Rectal smooth muscle tissue (tissue), 1 donor: ENCODE results near the gene ALG14.
"Not testable (repeated sequence)": the region's sequence is repeated elsewhere in the genome, so short reads cannot be mapped to it uniquely, and the experiment has no call there.

Source experiments
- H3K27ac ChIP-seq: one replicate; pipeline ENCODE4 v1.7.0; 2013; ENCODE audit warnings: low read depth, low read length, inconsistent platforms
- H3K27me3 ChIP-seq: one replicate; pipeline ENCODE4 v1.7.0; 2013; ENCODE audit warnings: low read length; ENCODE audit not compliant: control insufficient read depth, insufficient read depth
- H3K36me3 ChIP-seq: one replicate; pipeline ENCODE4 v1.7.0; 2013; ENCODE audit warnings: low read length; ENCODE audit not compliant: control insufficient read depth, insufficient read depth
- H3K4me1 ChIP-seq: one replicate; pipeline ENCODE4 v1.7.0; 2013; ENCODE audit warnings: low read length; ENCODE audit not compliant: control insufficient read depth, insufficient read depth
- H3K4me3 ChIP-seq: one replicate; pipeline ENCODE4 v1.7.0; 2013; ENCODE audit warnings: low read length
- H3K9ac ChIP-seq: one replicate; pipeline ENCODE4 v1.7.0; 2013; ENCODE audit warnings: low read length

The ALG14 gene

DNA sequence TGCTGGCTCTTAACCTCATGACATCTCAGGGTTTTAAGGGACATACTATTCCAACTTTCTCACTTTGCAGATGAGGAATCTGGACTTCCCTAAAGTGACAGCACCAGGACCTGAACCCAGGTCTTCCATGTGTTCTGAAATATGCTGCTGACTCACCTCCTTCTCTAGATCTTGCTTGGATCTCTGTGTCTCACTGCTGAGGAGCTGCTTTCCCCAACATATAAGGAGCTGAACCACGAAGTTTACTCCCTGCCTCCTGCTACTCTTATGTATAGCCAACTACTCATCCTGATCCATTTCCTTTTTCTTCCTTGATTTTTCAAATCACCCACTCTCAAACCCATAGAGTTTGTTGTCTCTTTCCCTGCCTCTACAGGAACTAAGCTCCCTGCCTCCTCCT lies 38.2 kb downstream of the ALG14 start:
- Histone ChIP-seq H3K36me3 (no peaks in the 10 kb centered on the region), H3K27ac (no peak overlapping the region), H3K4me3 (no peak overlapping the region), H3K9ac (no peak overlapping the region), H3K27me3 (no peaks in the 10 kb centered on the region), H3K4me1 (no peaks in the 10 kb centered on the region)

DNA sequence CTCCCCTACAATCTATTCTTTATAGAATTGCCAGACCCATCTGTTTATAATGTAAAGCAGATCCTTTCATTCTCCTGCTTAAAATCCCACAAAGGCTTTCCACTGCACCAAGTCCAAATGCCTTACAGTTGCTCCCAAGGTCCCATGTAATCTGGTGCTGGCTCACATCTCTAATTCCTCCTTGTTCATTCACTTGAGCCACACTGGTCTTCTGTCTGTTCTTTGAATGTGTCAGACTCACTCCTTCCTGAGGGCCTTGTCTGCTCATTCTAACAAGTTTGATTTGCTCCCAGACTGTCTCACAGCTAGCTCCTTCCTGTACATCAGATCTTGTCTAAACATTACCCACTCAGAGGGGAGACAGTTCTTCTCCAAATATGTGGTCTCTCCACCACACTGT lies 38.9 kb downstream of the ALG14 start:
- no peak overlapping the region for H3K4me3 ChIP-seq
- H3K36me3 ChIP-seq: no peaks in the 10 kb centered on the region
- H3K4me1 ChIP-seq: no peaks in the 10 kb centered on the region
- H3K27me3 ChIP-seq: no peaks in the 10 kb centered on the region
- no peak overlapping the region for H3K9ac ChIP-seq
- no peak overlapping the region for H3K27ac ChIP-seq

GRCh38 chr1:95029532-95029931 lies 43.2 kb downstream of the ALG14 start:
- Histone ChIP-seq H3K9ac (no peak overlapping the region), H3K27ac (no peak overlapping the region), H3K27me3 (no peaks in the 10 kb centered on the region), H3K36me3 (peaks cover 3% of the 10 kb centered on the region), H3K4me3 (no peak overlapping the region), H3K4me1 (no peaks in the 10 kb centered on the region)

GRCh38 chr1:95028954-95029353 lies 43.8 kb downstream of the ALG14 start:
- no peak overlapping the region for H3K4me3 ChIP-seq
- no peak overlapping the region for H3K9ac ChIP-seq
- H3K4me1 ChIP-seq: no peaks in the 10 kb centered on the region
- no peaks in the 10 kb centered on the region for H3K27me3 ChIP-seq
- H3K27ac ChIP-seq: no peak overlapping the region
- peaks cover 3% of the 10 kb centered on the region for H3K36me3 ChIP-seq

DNA sequence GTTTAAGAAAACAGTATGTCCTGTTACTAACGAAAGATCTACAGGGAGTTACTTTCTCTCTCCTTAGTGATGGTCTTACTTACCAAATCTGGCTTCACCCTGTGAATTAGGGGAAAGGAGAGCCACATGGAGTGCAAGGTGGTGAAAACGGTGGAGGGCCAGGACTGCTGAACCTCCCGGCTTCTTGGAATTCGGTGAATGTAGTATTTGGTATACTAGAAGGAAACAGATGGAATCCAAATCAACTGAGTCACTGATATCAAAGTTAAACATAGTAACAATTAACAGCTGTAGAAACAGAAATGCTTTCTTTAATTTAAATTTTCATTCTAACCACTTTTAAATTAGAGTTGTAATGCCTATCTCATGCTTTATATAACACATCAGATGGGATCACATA lies 45.7 kb downstream of the ALG14 start:
- Histone ChIP-seq H3K4me3 (no peak overlapping the region), H3K4me1 (peaks cover 5% of the 10 kb centered on the region), H3K36me3 (peaks cover 3% of the 10 kb centered on the region), H3K27me3 (no peaks in the 10 kb centered on the region), H3K27ac (no peak overlapping the region), H3K9ac (no peak overlapping the region)

- H3K4me3 ChIP-seq: no peak overlapping the region
- peaks cover 12% of the 10 kb centered on the region for H3K4me1 ChIP-seq
- H3K27me3 ChIP-seq: no peaks in the 10 kb centered on the region
- H3K9ac ChIP-seq: no peak overlapping the region
- H3K27ac ChIP-seq: peak overlapping the region; percentile 81
- H3K36me3 ChIP-seq: peaks cover 3% of the 10 kb centered on the region
Measured at GRCh38 chr1:95023399-95024043, 49.2 kb downstream of the ALG14 start.

- peak overlapping the region; percentile 43 for H3K4me3 ChIP-seq
- H3K9ac ChIP-seq: no peak overlapping the region
- H3K27ac ChIP-seq: peak overlapping the region; percentile 81
- peaks cover 12% of the 10 kb centered on the region for H3K4me1 ChIP-seq
- peaks cover 3% of the 10 kb centered on the region for H3K36me3 ChIP-seq
- H3K27me3 ChIP-seq: no peaks in the 10 kb centered on the region
Measured at GRCh38 chr1:95022644-95022926, 50.2 kb downstream of the ALG14 start.

DNA sequence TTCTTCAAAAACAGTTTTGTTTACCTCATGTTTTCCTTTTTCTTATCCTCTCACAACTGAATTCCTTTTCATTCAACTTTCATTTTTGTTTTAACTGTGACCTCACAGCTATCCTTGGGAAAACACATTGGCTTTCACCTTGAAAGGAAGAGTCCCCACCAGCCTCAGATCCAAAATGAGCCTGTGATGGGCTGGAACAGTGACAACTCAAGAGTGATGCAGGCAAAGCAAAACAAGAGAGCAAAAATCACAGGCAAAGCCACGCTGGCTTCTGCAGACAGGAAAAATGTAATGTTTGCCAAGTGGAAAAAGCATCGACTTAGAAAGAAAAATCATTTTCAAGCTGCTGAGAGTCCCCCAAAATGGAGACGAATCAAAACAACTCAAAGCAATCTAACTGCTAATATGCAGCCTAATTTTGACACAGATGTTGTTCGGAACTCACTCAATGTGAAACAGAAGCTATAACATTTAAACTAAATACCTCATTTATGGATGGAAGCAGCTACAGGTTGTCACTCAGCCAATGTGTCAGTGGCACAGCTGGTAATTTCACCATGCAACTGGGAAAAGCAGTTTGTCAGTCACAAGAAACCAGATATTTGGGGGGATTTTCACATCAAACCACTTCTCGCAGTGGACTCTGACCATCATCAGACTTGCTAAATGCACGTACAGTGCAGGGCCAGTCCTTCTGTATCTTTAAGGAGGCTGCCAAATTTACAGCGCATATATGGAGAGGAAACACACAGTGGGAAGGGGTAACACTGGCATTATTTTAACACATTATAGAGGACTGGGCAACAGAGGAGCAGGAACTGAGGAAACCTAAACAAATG lies 50.7 kb downstream of the ALG14 start:
- H3K9ac ChIP-seq: peak overlapping the region; percentile 10
- H3K36me3 ChIP-seq: peaks cover 2% of the 10 kb centered on the region
- H3K27ac ChIP-seq: peak overlapping the region; percentile 81
- H3K4me1 ChIP-seq: peaks cover 12% of the 10 kb centered on the region
- peak overlapping the region; percentile 43 for H3K4me3 ChIP-seq
- no peaks in the 10 kb centered on the region for H3K27me3 ChIP-seq

DNA sequence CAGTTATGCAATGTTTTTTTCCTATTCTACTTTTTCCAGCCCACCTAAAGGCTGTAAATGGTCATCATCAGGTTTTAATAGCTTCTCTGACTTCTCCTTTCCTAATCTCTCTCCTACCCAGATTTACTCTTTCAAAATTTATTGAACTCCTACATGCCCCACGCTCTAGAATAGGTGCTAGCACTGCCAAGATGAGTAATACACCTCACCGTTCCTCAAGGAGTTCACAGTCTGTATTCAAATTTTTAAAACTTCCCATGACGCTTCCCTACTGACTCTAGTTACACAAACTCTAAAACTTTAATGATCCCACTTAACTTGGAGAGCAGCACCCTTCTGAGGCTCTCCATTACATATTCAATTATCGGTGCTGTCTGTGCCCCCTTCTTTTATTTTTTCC lies 51.6 kb downstream of the ALG14 start:
- H3K36me3 ChIP-seq: no peaks in the 10 kb centered on the region
- H3K27me3 ChIP-seq: no peaks in the 10 kb centered on the region
- H3K4me1 ChIP-seq: peaks cover 12% of the 10 kb centered on the region
- no peak overlapping the region for H3K4me3 ChIP-seq
- no peak overlapping the region for H3K9ac ChIP-seq
- peak overlapping the region; percentile 81 for H3K27ac ChIP-seq

DNA sequence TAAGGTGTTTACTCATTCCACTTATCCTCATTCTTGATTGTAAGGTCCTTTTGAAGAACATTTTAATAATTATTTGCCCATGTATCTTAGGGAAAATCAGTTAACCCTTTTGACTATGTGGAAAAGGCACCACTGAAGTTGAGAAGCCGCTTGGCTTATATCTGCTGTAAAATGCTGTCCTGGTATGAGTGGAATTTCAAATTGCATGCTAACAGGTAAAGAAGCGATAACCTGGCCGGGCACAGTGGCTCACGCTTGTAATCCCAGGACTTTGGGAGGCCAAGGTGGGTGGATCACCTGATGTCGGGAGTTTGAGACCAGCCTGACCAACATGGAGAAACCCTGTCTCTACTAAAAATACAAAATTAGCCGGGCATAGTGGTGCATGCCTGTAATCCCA lies 53.3 kb downstream of the ALG14 start:
- peaks cover 12% of the 10 kb centered on the region for H3K4me1 ChIP-seq
- H3K36me3 ChIP-seq, H3K4me3 ChIP-seq, H3K27me3 ChIP-seq, H3K9ac ChIP-seq, H3K27ac ChIP-seq: not testable (repeated sequence)

DNA sequence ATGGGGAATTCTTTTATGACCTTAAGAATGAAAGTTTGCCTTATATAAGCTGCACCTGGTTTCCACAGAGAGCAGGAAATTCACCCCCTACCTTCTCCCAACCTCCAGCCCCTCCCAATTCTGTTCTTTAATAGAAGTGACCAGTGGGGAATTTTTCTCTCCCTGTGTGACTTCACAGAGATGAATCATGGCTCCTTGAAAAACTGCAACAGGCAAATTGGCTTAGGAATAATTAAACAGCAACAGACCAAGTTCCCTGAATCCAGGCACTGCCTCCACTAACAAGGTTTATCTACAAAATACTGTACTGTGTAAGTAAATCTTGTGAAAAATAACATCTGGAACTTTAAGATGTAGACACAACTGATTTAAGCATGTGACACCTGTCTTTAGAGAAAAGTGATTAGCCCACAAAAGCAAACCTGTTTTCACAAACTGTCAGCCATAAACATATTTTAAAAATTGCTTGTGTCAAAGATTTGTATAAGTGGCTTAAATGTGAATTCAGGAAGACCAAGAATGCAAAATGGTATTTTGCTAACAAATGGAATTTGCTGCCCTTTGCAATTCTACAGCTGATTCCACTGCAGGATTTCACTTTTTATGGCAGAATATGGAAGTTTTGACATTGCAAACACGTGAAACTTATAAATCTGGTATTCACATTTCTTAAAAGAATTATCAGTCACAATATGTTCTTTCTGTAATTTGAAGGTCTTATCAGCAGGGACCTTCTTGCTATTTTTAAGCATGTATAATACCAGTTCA lies 54.0 kb downstream of the ALG14 start:
- Histone ChIP-seq H3K4me3 (no peak overlapping the region), H3K36me3 (no peaks in the 10 kb centered on the region), H3K4me1 (peaks cover 12% of the 10 kb centered on the region), H3K27me3 (no peaks in the 10 kb centered on the region), H3K27ac (no peak overlapping the region), H3K9ac (no peak overlapping the region)

- H3K27me3 ChIP-seq: no peaks in the 10 kb centered on the region
- no peaks in the 10 kb centered on the region for H3K36me3 ChIP-seq
- H3K4me1 ChIP-seq: peaks cover 12% of the 10 kb centered on the region
- H3K4me3 ChIP-seq: no peak overlapping the region
- H3K9ac ChIP-seq: no peak overlapping the region
- no peak overlapping the region for H3K27ac ChIP-seq
Measured at GRCh38 chr1:95017775-95018174, 55.0 kb downstream of the ALG14 start.
